ENCODE data around the gene DHX15. TPM values are rescaled to one million over a fixed set of nuclear protein-coding genes. Genes with fewer than 3 reads are reported as not detected.

Gene DHX15
- total and polyA plus RNA-seq, 9 of the 15 experiments (the other 6 are each of a cell fraction or from before 2014, with no cell fraction given) = 165 to 287 (median 208) TPM

DNA sequence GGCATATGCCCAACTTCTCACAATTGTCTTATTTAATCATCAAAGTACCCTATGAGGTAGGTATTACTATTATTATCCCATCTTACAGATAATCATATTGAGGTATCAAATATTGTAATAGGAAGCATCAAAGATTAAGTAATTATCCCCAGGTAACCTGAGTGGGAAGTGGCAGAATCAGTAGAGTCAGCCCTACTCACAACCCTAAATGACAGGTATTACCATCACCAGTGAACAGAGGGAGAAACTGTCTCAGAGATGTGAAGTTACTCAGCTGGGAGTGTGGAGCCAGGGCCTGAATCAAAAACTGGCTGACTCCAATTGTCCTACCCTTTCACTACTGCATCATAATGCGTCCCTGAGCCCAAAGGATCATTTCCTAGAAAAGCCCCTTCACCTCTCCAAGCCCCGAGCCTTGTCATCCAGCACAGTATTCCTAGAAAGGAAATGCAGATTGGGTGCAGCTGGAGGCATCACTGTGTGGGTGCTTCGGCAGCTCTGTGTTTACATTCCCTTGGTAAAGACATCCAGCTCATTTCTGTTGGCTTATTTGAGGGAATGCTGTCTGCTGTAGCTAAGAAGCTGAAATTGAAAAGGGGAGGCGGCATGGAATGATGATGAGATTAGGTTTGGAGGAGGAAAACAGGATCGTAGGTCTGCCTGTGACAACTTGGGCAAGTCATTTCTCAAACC, 72.8 kb downstream of the DHX15 start:
- H4K20me1 ChIP-seq (replicated peaks; ENCODE audit: control insufficient read depth, insufficient read depth, low read length) = no peaks in the 10 kb centered on the region
- intact Hi-C loops (cut with micrococcal nuclease) = no loop called here
- ChIA-PET CTCF (ENCODE audit: low intra/inter-chr PET ratio) (no interaction called here), POLR2A (no interaction called here)
- H3K9ac ChIP-seq (ENCODE audit: insufficient read depth in 1 of 2, low read depth in 2 of 2, low read length in 2 of 2) = no peak overlapping the region
- DNase-seq (ENCODE audit: extremely low read depth in 1 of 4, low spot score in 3 of 4) (no peak), ATAC-seq (no peak), FAIRE-seq (no peak)
- peaks cover 16% of the 10 kb centered on the region; the same call in 2 of the 3 replicates for H3K36me3 ChIP-seq (ENCODE audit: control insufficient read depth, insufficient read depth, low read length)
- no peak overlapping the region for H2AFZ ChIP-seq (ENCODE audit: low read depth, low read length)
- no peak overlapping the region for H3K27ac ChIP-seq (ENCODE audit: extremely low read depth, low read depth, low read length)
- H3K4me2 ChIP-seq (ENCODE audit: insufficient read depth, low read length) = no peak overlapping the region
- no peaks in the 10 kb centered on the region for H3K9me1 ChIP-seq (ENCODE audit: control insufficient read depth, insufficient read depth, low read length)
- BruUV-seq (replicated peaks) = no TSS peak
- in situ Hi-C loops (cut with MboI) = no loop called here
- no peaks in the 10 kb centered on the region for H3K79me2 ChIP-seq (ENCODE audit: control insufficient read depth, insufficient read depth, low read length)
- H3K4me3 ChIP-seq = no peak overlapping the region
- WGBS (ENCODE audit: insufficient coverage, low coverage, missing lambda C conversion rate) = 69% methylated on average over 5 of the region's 5 CpGs
- no peaks in the 10 kb centered on the region for H3K9me3 ChIP-seq (replicated peaks; ENCODE audit: control insufficient read depth, insufficient read depth, low read depth, low read length)
- no peaks in the 10 kb centered on the region for H3K4me1 ChIP-seq (replicated peaks in 1 of 2; ENCODE audit: control insufficient read depth in 2 of 2, insufficient read depth in 2 of 2, low read length in 2 of 2)
- peaks cover 0 to 10% of the 10 kb centered on the region in 2 experiments; a peak in 1 of 5 replicates for H3K27me3 ChIP-seq (ENCODE audit: control insufficient read depth in 2 of 2, insufficient read depth in 2 of 2, low read length in 2 of 2)
- TF ChIP-seq ETV1 (tag; conservative IDR thresholded peaks at IDR 0.05; ENCODE audit: low read depth) = no peak
- no peak for TF ChIP-seq SIN3A (IDR thresholded peaks at IDR 0.05; ENCODE audit: borderline replicate concordance in 2 of 2, control insufficient read depth in 1 of 2, low read depth in 2 of 2, low read length in 2 of 2)
- TF ChIP-seq CUX1 (CRISPR knock-in tag; IDR thresholded peaks at IDR 0.05) = no peak
- TF ChIP-seq HIVEP1 (CRISPR knock-in tag; IDR thresholded peaks at IDR 0.05) = no peak
- TF ChIP-seq DDX20 (tag; IDR thresholded peaks at IDR 0.05; ENCODE audit: low read depth) = no peak
- TF ChIP-seq ZBTB12 (CRISPR knock-in tag; IDR thresholded peaks at IDR 0.05) = no peak
- no peak for TF ChIP-seq NFXL1 (CRISPR knock-in tag; IDR thresholded peaks at IDR 0.05)
- TF ChIP-seq RFX7 (CRISPR knock-in tag; IDR thresholded peaks at IDR 0.05) = no peak
- TF ChIP-seq HNRNPK (IDR thresholded peaks at IDR 0.05; ENCODE audit: low read depth, low read length, poor library complexity, severe bottlenecking) = no peak
- no peak for TF ChIP-seq POLR3A (IDR thresholded peaks at IDR 0.05; ENCODE audit: borderline replicate concordance, extremely low read depth, insufficient read depth, insufficient read length)
- TF ChIP-seq ZNF639 (CRISPR knock-in tag; conservative IDR thresholded peaks at IDR 0.05 in 1 of 2, IDR thresholded peaks at IDR 0.05 in 1 of 2) = no peak
- TF ChIP-seq EWSR1 (IDR thresholded peaks at IDR 0.05; ENCODE audit: borderline replicate concordance, low read depth, partially characterized antibody) = no peak
- no peak for TF ChIP-seq CREM (IDR thresholded peaks at IDR 0.05; ENCODE audit: low read depth)

Data from K562 (cell line).